Measurements from ENCODE around the gene SEMA5B.

SEMA5B gene

DNA sequence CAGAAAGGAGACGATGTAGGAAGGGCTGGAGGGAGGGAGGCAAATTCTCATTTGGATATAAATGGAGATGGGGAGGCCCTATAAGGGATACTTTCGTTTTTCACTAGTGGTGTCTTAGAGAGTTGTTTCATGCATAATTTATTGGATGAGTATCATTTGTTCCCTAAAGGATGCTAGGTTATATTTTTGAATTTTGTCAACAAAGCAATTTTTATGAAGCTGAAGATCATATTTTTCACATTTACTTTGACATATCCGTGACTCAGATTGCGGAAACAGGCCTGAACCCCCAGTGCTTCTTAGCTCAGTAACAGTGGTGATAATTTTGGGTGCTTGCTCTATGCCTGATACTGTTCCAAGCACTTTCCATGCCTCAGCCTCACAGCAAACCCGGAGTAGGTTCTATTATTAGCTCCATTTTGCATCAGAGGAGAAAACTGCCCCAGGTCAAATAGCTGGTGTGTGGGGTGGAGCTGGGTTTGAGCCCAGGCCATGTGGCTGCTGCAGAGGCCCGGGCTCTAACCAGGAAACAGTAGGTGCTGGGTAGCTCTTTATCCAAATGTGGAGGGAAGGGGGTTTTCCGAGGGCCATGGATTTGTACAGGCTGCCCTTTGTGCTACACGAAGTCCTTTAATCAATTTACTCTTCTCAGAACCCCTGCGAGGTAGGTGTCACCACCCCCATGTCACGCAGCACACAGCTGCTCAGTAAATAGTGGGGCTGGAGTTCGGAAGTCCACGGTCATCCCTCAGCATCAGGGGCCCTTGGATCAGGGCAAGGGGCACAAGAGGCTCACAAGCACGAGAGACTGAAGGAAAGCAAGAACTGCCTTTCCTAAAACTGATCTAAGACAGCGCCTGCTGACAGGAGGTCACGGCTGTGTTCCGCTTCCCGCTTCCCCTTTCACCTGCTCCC is 133.6 kb downstream of the SEMA5B start:
- no peak for DNase-seq (ENCODE audit: low read depth, low spot score)

DNA sequence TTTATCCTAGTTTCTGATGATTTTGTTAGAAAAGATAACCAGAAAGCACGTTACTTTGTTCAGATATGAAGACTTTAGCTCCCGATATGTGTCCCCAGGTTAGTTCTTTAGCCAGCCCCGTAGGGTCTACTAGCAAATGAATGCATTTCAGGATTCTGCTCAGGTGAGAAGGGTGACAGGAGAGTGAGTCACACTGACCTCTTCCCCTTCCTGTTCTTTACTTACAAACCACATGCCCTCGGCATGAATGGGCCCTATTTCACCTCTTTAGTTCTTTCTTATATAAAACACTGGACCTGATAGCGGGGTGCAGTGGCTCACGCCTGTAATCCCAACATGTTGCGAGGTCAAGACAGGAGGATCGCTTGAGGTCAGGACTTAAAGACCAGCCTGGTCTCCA is 134.3 kb downstream of the SEMA5B start:
- no peak for DNase-seq (ENCODE audit: low read depth, low spot score)

DNA sequence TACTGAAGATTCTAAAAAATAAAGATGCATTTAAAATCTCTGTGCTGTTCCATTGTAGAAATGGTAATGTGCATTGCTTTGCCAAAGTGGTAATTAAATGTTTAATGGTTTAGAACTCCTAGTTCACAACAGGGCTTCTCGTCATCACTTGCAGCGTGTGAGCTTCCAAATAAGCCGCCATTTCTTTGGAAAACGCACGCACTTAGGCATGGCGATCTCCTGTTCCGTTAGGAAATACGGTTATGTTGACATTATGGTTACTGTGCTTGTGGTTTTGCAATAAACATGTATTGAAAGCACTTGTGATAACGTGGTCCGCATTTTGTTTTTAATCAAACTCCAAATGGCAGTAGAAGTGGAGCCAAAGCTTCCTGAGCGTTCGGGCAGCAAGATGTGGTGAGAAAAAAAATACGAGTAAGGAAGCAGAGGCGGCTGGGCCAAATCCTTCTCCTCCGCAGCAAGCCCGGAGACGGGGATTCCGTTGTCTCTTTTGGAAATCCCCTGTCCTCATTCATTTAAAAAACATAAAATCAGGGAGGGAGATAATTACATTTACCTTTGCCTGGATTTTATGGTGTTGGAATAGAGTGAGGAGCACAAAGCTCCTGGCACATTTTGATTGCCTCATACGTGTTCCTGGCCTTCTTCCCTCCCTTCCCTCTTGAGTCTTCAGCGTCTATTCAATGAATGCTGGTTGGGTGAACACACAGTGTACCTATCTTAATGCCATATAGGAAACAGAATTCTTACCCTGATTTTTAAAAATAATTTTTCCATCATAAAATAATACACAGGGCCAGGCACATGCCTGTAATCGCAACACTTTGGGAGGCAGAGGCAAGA is 135.2 kb downstream of the SEMA5B start:
- no peak for DNase-seq (ENCODE audit: low read depth, low spot score)

DNA sequence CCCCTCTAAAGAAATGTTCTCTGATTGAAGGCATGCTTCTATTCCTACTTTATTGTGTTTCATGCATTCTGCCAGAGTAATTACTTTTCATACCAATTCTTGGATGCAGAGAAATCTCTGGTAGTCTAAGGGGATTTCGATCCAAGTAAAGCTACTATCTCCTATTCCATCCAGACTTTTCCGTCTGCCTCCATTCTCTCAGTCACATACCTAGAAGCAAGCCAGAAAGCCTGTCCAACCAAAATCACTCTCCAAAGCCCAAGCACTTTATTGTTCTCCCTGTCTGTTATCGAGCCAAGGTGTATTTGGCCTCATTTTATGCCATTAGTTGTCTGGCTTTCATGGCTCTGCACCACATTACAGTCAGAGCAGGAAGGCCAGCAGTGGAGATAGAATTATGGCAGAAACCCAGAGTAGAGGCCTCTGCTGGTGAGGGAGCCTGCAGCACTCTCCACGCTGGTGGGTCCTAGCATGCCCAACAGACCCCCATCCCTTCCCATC is 136.8 kb downstream of the SEMA5B start:
- DNase-seq (ENCODE audit: low read depth, low spot score): no peak

DNA sequence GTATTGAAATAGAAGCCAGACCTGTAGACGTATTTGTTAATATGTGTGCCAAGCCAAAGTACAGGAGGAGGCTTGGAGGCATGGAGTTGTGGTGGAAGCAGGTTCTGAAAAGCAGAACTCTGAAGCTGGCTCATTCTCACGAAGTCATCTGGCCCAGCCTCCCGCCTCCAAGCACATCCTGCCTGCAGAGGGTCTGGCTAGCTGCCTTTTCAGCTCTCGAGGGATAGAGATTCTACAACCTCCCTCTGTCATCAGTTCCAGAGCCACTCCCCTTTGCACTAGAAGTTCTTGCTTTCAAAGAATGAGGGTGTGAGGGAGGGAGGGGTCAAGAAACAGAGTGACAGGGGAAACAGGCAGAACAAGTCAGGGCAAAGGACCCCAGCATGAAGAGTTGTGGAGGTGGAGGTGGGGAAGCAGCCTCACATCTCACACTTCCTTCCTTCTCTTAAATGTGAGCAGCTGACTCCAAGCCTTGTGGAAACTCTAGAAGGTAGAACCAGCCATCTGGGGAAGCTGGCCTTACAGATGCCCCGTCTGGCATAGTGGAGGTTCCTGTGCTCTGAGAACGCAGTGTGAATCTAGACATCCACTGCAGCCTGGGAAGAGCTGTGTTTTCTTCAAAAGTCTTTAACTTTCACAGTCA is 137.4 kb downstream of the SEMA5B start:
- no peak for DNase-seq (ENCODE audit: low read depth, low spot score)

DNA sequence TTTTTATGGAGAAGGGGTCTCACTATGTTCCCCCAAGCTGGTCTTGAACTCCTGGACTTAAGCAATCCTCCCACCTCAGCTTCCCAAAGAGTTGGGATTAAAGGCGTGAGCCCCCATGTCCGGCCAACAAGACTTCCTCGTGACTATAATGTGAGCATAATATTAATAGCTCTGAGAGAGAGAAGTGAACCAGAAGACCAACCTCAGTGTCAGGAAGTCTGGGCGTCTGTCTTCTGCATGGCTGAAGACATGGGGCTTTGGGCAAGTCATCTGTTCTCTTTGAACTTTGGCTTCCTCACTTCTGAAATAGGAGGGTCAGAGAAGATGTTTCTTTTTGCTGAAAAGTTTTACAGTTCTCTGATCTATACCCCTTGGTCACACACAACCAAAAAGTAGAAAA is 140.6 kb downstream of the SEMA5B start:
- DNase-seq (ENCODE audit: low read depth, low spot score): no peak

DNA sequence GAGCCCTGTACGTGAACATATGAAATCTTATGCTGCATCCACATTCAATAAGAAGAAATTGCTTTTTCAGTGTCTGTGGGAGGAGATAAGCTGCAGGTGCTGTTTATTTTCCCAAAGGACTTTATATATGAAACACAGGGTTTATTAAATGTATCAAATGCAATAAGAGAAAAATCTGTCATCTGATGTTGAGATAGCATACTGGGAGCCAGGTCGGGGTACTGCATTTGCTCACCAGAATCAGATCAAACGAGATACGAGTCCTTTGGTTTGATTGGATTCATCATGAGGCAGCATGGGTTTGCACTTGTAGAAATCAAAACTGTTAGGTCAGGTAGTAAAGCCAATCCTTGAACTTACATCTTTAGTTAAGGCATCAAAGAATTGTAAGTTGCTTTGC is 141.3 kb downstream of the SEMA5B start:
- DNase-seq (ENCODE audit: low read depth, low spot score): no peak

DNA sequence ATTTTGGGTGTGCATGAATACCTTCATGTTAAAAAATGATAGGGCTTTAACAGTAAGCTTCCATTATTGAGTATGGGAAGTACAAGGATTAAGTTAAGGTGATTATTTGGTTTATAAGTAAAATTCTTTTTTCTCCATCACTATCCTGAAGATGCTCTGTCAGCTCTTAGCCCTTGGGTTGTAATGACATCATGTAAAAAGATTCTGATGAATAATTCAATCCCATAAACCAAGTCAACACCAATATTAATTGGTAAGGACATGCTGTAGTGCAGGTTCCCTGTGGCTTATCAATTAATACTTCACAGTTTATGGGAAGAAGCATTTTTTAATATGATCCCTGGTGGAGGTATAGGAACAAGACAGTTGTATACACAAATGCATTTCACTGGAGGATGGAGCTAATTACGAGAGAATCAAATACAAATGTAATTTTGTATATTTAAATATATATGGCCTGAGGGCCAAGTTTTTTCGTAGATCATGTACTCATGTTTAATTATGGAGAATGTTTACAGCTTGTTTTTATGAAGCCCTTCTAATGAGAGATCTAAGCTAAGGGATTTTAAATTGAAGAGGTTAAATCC is 145.1 kb downstream of the SEMA5B start:
- DNase-seq (ENCODE audit: low read depth, low spot score): no peak

DNA sequence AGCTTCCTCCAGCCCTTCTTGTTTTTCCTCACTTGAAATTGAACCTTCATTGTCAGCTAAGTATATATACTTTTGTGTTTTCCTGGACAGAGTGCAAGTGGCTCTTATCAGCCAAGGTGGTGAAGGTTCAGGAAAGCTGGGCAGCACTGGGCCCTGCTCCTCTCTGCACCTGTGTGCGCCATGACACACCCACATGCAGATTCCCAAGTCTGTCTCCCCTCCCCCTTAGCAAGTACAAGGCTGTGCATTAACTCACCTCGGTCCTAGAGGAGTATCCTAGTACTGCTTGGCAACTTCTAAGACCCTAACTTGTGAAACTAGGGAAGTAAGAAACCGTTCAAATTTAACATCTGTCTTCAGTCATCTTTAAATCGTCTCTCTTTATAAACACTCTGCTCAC is 146.9 kb downstream of the SEMA5B start:
- no peak for DNase-seq (ENCODE audit: low read depth, low spot score)

DNA sequence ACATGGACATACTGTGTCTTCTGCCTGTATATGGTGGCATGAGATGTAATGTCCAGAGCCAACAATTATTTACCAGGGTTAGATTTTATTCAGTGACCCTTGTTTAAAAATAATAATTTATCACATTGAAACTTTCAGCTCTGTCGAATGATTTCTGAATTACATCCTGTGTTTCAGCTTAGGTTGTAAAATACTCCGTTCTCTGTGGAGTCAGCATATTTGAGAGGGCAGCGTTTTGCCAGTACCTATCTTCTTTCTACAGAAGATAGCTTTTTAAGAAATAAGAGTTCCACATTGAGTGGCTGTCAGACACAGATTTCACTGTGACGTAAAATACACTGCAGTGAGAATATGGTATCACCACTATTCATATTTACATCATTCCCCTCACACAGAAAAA is 147.4 kb downstream of the SEMA5B start:
- DNase-seq (ENCODE audit: low read depth, low spot score): no peak

DNA sequence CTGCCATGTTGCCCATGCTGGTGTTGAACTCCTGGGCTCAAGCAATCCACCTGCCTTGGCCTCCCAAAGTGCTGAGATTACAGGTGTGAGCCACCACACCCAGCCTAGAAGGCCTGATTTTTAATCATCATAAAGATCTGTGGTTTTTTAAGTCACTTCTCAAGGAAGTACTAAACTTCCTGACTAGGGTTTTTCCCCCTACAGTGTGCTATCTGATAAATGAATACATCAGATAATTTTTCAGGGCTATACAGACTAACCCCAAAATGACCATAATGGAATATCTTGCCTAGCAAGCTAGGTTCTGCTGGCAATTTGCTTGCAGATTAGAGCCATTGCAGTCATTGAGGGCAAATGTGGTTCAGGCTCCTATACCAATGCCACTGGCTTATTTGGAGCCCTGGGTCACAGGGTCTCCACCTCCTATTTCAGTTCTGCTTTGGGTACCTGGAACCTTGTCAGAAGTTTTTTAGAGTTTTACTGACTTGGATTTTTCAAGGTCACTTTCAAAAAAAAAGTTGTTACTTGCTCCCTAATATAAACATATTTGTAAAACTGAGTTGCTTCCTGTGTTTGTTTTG is 151.9 kb downstream of the SEMA5B start:
- no peak for DNase-seq (ENCODE audit: low read depth, low spot score)

DNA sequence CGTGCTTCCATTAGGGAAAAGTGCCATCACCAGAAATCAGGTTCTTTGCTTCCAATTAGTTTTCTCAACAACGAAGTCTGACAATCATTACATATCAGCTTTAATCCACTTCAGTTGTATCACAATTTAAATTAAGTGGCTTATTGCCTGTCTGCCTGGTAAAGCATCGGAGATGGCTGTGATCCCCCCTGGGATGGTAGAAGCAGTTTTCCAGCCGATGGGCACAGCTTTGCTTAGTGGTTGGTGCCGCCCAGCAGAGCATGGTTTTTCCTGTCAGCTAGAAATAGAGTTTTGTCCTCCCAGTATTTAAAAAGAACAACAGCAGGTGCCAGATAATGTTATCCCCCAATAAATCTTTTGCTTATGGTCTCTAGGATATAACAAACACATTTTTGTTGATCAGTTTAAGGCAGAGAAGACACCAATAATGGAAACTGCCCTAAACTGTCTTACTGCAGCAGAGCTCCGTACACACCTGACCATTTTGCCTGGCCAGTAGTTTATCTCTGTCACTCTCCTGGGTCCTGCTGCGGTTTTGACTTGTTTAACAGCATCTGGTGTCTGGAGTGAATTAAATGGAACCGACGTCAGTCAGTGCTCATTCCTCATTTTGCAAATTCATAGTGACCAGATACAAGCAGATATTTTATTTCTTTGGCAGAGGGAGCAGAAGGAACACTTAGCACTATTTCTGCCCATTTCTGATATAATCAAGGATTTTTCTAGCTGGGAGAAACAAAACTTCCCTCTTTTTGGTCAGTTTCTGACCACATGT is 153.6 kb downstream of the SEMA5B start:
- no peak for DNase-seq (ENCODE audit: low read depth, low spot score)

DNA sequence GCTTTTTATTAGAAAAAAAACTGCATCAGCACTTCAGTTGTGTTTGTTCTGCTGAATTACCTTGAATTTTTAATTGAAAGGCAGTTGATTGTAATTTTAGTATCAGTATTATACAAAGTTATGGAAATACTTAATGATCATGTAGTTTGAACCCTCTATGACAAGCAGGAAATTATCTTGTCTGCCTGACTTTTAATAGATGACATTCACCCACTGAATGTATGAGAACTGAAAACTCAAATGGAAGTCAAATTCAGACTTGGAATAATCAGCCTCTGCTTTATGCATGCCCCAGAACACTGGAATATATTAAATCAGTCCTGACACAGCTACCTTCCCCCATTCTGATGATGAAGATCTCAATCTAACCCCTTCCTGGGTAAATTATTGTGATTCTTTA is 159.2 kb downstream of the SEMA5B start:
- no peak for DNase-seq (ENCODE audit: low read depth, low spot score)

DNA sequence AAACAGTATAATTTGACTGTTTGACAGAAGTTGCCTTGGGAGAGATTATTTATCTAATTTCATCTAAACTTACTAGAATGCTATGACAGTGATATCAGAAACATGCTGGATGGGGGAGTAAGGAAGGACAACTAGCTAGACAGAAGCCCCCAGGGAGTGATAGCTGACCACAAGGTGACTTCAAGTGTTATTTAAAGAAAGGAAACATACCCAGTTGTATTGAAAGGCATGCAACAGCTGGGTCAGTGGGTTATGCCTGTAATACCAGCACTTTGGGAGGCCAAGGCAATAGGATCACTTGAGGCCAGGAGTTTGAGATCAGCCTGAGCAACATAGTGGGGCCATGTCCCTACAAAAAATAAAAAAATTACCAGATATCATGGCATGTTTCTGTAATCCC is 163.1 kb downstream of the SEMA5B start:
- DNase-seq (ENCODE audit: low read depth, low spot score): no peak

DNA sequence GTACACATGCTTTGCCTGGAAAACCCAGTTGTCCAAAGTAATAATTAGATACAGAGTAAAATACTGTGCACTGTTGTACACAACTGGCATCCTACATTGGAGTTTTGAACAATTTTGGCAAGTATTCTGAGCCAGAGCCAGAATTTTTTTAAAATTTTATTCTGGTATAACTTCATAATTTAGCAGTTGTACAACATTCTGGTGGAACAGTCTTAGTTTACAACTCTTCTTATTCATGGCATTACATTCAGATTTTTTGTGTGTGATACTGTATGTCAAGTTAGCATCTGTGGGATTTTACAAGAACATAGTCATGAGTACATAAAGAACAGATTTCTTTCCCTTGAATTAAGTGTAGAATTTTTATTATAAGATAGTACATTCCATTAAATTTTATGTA is 165.2 kb downstream of the SEMA5B start:
- DNase-seq (ENCODE audit: low read depth, low spot score): no peak

Data from activated CD4-positive, CD25-positive, alpha-beta regulatory T cell treated with anti-CD3 and anti-CD28 coated beads, Interleukin-2, amount 50 U/mL, for 16 hours (primary cell).